Peyer's patch (tissue), 4 donors: ENCODE measurements around the gene LTBR. TPM values are rescaled to one million over a fixed set of nuclear protein-coding genes. Genes with fewer than 3 reads are reported as not detected.
"Not testable (repeated sequence)": the region's sequence is repeated elsewhere in the genome, so short reads cannot be mapped to it uniquely, and the experiment has no call there.

ENCODE experiments used
- DNase-seq, 3 donors: peaks; one replicate each; pipeline ENCODE4 v3.0.0-alpha.2; 2017 to 2019
- H3K27ac ChIP-seq, 4 donors: fragments of 200-600 bp; sonication (generic); one replicate each; pipeline ENCODE4 v1.5.1; 2016 to 2019
- H3K27me3 ChIP-seq, 2 donors: fragments of 200-600 bp; sonication (generic); one replicate each; pipeline ENCODE4 v1.5.1; 2019
- H3K36me3 ChIP-seq, 3 donors: fragments of 200-600 bp; sonication (generic); one replicate each; pipeline ENCODE4 v1.5.1; 2016 to 2019
- H3K4me1 ChIP-seq, 4 donors: fragments of 200-600 bp; sonication (generic); one replicate each; pipeline ENCODE4 v1.5.1; 2016 to 2019
- H3K4me3 ChIP-seq, 4 donors: fragments of 200-600 bp; sonication (generic); 1 replicate in 3 of 4; 2 replicates in 1 of 4; pipeline ENCODE4 v1.5.1; 2016 to 2019; ENCODE audit warnings: mild to moderate bottlenecking in 1 of 4
- H3K9me3 ChIP-seq, 4 donors: fragments of 200-600 bp; sonication (generic); one replicate each; pipeline ENCODE4 v1.5.1; 2016 to 2019; ENCODE audit warnings: mild to moderate bottlenecking in 1 of 4
- POLR2A ChIP-seq, 2 donors: fragments of 450-650 bp; IDR thresholded peaks; one replicate each; pipeline ENCODE4 v1.5.1; 2017; ENCODE audit warnings: antibody characterized with exemption in 2 of 2, mild to moderate bottlenecking in 2 of 2, moderate library complexity in 2 of 2
- total RNA-seq, 4 donors: library from RNA; depleted of rRNA; stranded (reverse); fragments of >200 nt; gene quantifications; one replicate each; pipeline ENCODE4 v1.1.0, GENCODE V29; 2016
- TF ChIP-seq, protein P1 (sequence below), 6 experiments: fragments of 450-650 bp in 4 of 6; fragments of 200-600 bp in 2 of 6; sonication (generic) in 1 of 6; IDR thresholded peaks; one replicate each; pipeline ENCODE4 v1.5.1; 2017 to 2019; ENCODE audit warnings: antibody characterized with exemption in 6 of 6, mild to moderate bottlenecking in 3 of 6, moderate library complexity in 1 of 6

LTBR gene
- total RNA-seq, 4 donors from 2014 or later, result 113 to 313 (median 294) TPM

DNA sequence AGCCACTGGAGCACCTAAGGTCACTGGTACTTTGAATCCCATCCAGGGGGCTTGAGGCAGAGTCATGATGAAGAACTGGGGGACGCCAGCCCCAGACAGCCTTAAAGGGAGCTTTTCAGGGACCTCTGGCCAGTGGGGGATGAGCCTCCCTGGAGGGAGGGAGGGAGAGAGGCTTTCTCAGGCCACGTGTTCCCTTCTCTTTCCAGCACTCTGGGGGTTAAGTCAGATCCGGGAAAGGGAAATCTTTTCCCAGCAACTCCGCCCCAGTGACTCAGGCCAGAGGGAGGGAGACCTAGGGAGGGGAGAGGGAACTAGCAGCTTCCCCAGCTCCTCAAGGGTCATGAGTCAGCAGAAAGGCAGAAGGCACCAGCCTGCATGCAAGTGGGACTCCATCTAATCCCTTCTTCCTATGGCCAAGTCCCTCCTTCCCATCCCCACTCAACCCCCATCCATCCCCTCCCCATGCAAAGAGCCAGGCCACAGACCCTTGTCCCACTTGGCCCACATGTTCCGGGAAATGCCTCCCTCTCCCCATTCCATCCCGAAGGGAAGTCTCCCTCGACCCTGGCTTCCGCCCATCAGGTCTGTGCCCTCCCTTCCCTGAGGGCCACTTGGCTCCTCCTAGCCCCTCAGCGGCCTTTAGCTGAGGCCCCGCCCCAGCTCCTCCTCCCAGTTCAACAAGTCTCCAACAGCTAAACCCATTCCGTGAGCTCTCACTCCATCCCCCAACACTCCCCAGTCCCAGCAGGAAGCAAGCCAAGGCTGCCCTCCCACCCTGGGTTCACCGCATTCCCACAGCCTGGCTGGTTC is 47.7 kb upstream of the LTBR start:
- Histone ChIP-seq H3K27me3 (no peaks in the 10 kb centered on the region), H3K4me1 (peaks cover 0 to 68% (median 30%) of the 10 kb centered on the region in 4 donors), H3K9me3 (no peaks in the 10 kb centered on the region), H3K4me3 (peak overlapping the region; percentile 14 to 97 (median 57)), H3K36me3 (peaks cover 0 to 35% (median 0%) of the 10 kb centered on the region in 3 donors), H3K27ac (peak overlapping the region; percentile 84 to 100 (median 97))
- peak; percentile 59 to 93 (median 93) for DNase-seq
- peak; percentile 15 to 69 for TF ChIP-seq POLR2A (IDR thresholded peaks at IDR 0.05)
- TF ChIP-seq, protein P1, sequence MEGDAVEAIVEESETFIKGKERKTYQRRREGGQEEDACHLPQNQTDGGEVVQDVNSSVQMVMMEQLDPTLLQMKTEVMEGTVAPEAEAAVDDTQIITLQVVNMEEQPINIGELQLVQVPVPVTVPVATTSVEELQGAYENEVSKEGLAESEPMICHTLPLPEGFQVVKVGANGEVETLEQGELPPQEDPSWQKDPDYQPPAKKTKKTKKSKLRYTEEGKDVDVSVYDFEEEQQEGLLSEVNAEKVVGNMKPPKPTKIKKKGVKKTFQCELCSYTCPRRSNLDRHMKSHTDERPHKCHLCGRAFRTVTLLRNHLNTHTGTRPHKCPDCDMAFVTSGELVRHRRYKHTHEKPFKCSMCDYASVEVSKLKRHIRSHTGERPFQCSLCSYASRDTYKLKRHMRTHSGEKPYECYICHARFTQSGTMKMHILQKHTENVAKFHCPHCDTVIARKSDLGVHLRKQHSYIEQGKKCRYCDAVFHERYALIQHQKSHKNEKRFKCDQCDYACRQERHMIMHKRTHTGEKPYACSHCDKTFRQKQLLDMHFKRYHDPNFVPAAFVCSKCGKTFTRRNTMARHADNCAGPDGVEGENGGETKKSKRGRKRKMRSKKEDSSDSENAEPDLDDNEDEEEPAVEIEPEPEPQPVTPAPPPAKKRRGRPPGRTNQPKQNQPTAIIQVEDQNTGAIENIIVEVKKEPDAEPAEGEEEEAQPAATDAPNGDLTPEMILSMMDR (IDR thresholded peaks at IDR 0.05), result no peak

GRCh38 chr12:6336889-6337853 is 46.8 kb upstream of the LTBR start:
- peak overlapping the region; percentile 84 to 100 (median 97) for H3K27ac ChIP-seq
- peaks cover 0 to 27% (median 0%) of the 10 kb centered on the region in 3 donors for H3K36me3 ChIP-seq
- no peaks in the 10 kb centered on the region for H3K27me3 ChIP-seq
- H3K4me1 ChIP-seq, result peaks cover 0 to 70% (median 30%) of the 10 kb centered on the region in 4 donors
- H3K4me3 ChIP-seq, result peak overlapping the region; percentile 14 to 97 (median 57)
- DNase-seq, result peak in 2 of 3 donors; percentile 56 to 85
- TF ChIP-seq, protein P1 (IDR thresholded peaks at IDR 0.05), result no peak
- no peak for TF ChIP-seq POLR2A (IDR thresholded peaks at IDR 0.05)
- H3K9me3 ChIP-seq, result no peaks in the 10 kb centered on the region

DNA sequence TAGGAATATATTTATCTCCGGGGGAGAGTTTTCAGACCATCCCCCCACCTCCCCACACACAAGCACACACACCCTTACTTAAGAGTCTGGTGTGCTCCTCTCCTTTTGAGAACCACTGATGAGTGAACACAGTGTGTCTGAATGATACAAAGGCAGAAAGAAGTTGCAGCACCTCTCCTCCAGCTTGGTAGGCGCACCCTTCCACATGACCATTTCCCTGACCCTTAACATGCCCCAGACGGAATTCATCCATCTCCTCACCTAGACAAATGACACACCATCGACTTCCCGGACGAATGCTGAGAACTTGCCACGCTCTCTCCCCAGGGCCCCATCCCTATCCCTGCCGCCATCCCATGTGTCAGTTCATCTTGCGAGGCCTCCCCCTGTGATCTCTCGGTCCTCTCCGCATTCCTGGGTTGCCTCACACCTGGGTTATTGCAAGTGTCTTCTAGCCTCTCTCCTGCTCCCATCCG is 46.0 kb upstream of the LTBR start:
- H3K9me3 ChIP-seq, result no peaks in the 10 kb centered on the region
- H3K4me1 ChIP-seq, result peaks cover 0 to 74% (median 32%) of the 10 kb centered on the region in 4 donors
- no peak for DNase-seq
- no peaks in the 10 kb centered on the region for H3K27me3 ChIP-seq
- H3K4me3 ChIP-seq, result peak overlapping the region in 3 of 4 donors; percentile 14 to 97 (median 85)
- H3K36me3 ChIP-seq, result peaks cover 0 to 18% (median 0%) of the 10 kb centered on the region in 3 donors
- TF ChIP-seq POLR2A (IDR thresholded peaks at IDR 0.05), result no peak
- TF ChIP-seq, protein P1 (IDR thresholded peaks at IDR 0.05), result no peak
- peak overlapping the region; percentile 84 to 100 (median 97) for H3K27ac ChIP-seq

- H3K27me3 ChIP-seq, DNase-seq, H3K9me3 ChIP-seq: not testable (repeated sequence)
- Histone ChIP-seq H3K4me1 (peaks cover 2 to 74% (median 32%) of the 10 kb centered on the region in 4 donors), H3K4me3 (peak overlapping the region; percentile 9 to 97 (median 71)), H3K36me3 (peaks cover 0 to 13% (median 0%) of the 10 kb centered on the region in 3 donors), H3K27ac (peak overlapping the region; percentile 84 to 100 (median 97))
Observed at GRCh38 chr12:6338536-6338935, 45.4 kb upstream of the LTBR start.

DNA sequence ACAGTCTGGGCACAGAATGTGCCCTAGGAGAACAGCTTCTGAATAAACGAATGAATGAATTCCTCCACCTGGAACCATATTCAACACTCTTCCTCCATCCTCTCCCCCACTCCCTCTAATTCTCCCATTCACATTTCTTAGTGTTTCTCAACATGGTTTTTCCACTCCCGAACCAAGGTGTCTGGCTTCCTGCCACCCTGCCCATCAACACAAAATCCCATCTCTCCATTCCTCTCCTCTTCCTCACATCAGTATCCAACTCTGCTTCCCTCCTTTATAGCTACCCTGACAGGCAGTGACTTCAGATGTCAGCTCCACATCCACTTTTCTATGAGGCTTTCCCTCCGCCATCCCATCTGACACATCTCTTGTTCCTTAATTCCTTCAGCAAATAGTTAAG is 45.0 kb upstream of the LTBR start:
- no peaks in the 10 kb centered on the region for H3K9me3 ChIP-seq
- peak overlapping the region; percentile 57 to 97 (median 74) for H3K4me3 ChIP-seq
- no peak for TF ChIP-seq POLR2A (IDR thresholded peaks at IDR 0.05)
- TF ChIP-seq, protein P1 (IDR thresholded peaks at IDR 0.05), result no peak
- H3K4me1 ChIP-seq, result peaks cover 4 to 71% (median 32%) of the 10 kb centered on the region in 4 donors
- peak overlapping the region; percentile 84 to 100 (median 97) for H3K27ac ChIP-seq
- H3K36me3 ChIP-seq, result peaks cover 0 to 9% (median 0%) of the 10 kb centered on the region in 3 donors
- no peaks in the 10 kb centered on the region for H3K27me3 ChIP-seq
- DNase-seq, result no peak
